ENCODE measurements around the gene SMARCAL1.

DNA sequence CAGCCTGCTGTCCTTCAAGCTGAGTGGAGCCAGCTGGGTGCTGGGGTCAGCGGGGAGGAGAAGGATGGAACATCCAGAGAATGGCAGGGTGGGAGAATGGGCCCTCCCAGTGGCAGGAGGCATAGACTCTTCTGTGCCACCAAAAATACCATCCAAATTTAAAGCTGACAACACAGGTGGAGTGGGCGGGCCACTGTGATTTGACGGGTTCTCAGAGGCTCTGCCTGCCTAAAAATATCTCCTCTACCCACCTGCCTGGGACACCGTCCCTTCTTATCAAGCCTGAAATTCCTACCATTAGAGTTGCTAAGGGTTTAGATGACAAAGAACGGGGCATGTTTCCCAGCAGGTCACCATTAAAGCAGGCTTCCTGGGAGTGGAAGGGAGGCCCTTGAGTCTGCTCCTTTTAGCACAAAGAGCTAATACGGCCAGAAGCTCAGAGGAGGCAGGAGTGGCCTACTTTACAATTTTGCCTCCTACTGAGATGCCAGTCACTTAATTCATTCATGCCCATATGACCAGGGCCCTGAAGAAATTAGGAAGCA lies 20.2 kb upstream of the SMARCAL1 start:
- TF ChIP-seq, protein P1, sequence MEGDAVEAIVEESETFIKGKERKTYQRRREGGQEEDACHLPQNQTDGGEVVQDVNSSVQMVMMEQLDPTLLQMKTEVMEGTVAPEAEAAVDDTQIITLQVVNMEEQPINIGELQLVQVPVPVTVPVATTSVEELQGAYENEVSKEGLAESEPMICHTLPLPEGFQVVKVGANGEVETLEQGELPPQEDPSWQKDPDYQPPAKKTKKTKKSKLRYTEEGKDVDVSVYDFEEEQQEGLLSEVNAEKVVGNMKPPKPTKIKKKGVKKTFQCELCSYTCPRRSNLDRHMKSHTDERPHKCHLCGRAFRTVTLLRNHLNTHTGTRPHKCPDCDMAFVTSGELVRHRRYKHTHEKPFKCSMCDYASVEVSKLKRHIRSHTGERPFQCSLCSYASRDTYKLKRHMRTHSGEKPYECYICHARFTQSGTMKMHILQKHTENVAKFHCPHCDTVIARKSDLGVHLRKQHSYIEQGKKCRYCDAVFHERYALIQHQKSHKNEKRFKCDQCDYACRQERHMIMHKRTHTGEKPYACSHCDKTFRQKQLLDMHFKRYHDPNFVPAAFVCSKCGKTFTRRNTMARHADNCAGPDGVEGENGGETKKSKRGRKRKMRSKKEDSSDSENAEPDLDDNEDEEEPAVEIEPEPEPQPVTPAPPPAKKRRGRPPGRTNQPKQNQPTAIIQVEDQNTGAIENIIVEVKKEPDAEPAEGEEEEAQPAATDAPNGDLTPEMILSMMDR (IDR thresholded peaks at IDR 0.05): no peak
- no peak for TF ChIP-seq EZH2 (IDR thresholded peaks at IDR 0.05; ENCODE audit: borderline replicate concordance, insufficient read depth, low read depth, low read length, poor library complexity, severe bottlenecking)

Measured in B cell (primary cell).